B cell (primary cell): ENCODE results near the gene NCKAP5L. TPM values are rescaled to one million over a fixed set of nuclear protein-coding genes. Genes with fewer than 3 reads are reported as not detected.

Source experiments
- ATAC-seq: fragments of 200-7000 bp; cut with Tn5 transposase; one replicate; pipeline ENCODE4 v1.10.0; 2021; ENCODE audit warnings: low read depth, mild to moderate bottlenecking, moderate number of reproducible peaks, moderate library complexity
- CTCF ChIA-PET: fragments of 350-600 bp; sonication (Branson Sonifier 250); formaldehyde crosslinking; loops from one replicate; lab custom pipeline; 2021; ENCODE audit warnings: antibody characterized with exemption, inconsistent platforms; lab: Charles Lee
- POLR2A ChIA-PET: fragments of 350-600 bp; sonication (Branson Sonifier 250); formaldehyde crosslinking; loops from one replicate; lab custom pipeline; 2021; ENCODE audit warnings: antibody characterized with exemption; lab: Charles Lee
- DNase-seq: peaks from one replicate; pipeline ENCODE4 v3.0.0; 2013
- H2AFZ ChIP-seq: 2 replicates; pipeline ENCODE4 v1.6.1; 2012; ENCODE audit warnings: mild to moderate bottlenecking, low read depth, low read length; ENCODE audit not compliant: insufficient read depth, poor library complexity, severe bottlenecking
- H3K27ac ChIP-seq, 2 donors: 1 replicate in 1 of 2; 2 replicates in 1 of 2; pipeline ENCODE4 v1.5.1; 2012 to 2013; ENCODE audit warnings: low read length in 2 of 2, mild to moderate bottlenecking in 2 of 2, moderate library complexity in 1 of 2
- H3K27me3 ChIP-seq, 4 experiments: fragments of 200-600 bp in 1 of 4; sonication (generic) in 1 of 4; replicated peaks in 1 of 4; 1 replicate in 2 of 4; 2 replicates in 2 of 4; pipeline versions ENCODE4 v1.6.1 to v1.7.0; 2013 to 2016; ENCODE audit warnings: low read length in 3 of 4, mild to moderate bottlenecking in 2 of 4, mixed read lengths in 1 of 4, moderate library complexity in 1 of 4; ENCODE audit not compliant: insufficient read depth in 4 of 4, control insufficient read depth in 3 of 4; ENCODE audit errors: control extremely low read depth in 1 of 4
- H3K36me3 ChIP-seq, 2 experiments: replicated peaks in 1 of 2; 1 replicate in 1 of 2; 2 replicates in 1 of 2; pipeline versions ENCODE4 v1.6.1 to v1.7.1; 2013; ENCODE audit warnings: low read length in 1 of 2; ENCODE audit not compliant: insufficient read depth in 2 of 2, control insufficient read depth in 1 of 2; ENCODE audit errors: control extremely low read depth in 1 of 2, extremely low read depth in 1 of 2
- H3K4me1 ChIP-seq, 2 donors: fragments of 200-600 bp in 1 of 2; sonication (generic) in 1 of 2; 1 replicate in 1 of 2; 2 replicates in 1 of 2; pipeline versions ENCODE4 v1.5.1 to v1.6.1; 2013 to 2017; ENCODE audit warnings: low read length in 2 of 2; ENCODE audit not compliant: control insufficient read depth in 2 of 2, insufficient read depth in 2 of 2
- H3K4me2 ChIP-seq: replicated peaks from 2 replicates; pipeline ENCODE3; 2012; ENCODE audit warnings: mild to moderate bottlenecking, low read depth, low read length; ENCODE audit not compliant: poor library complexity, severe bottlenecking
- H3K4me3 ChIP-seq, 5 experiments: fragments of 200-600 bp in 1 of 5; sonication (generic) in 1 of 5; 1 replicate in 3 of 5; 2 replicates in 2 of 5; pipeline versions ENCODE4 v1.5.1 to v1.7.0; 2011 to 2016; ENCODE audit warnings: low read length in 4 of 5, mild to moderate bottlenecking in 4 of 5, low read depth in 2 of 5, control low read depth in 1 of 5, moderate library complexity in 1 of 5; ENCODE audit not compliant: insufficient read depth in 1 of 5; ENCODE audit errors: control extremely low read depth in 1 of 5, extremely low read depth in 1 of 5
- H3K79me2 ChIP-seq: fragments of 200-600 bp; sonication (generic); one replicate; pipeline ENCODE4 v1.6.0; 2016; ENCODE audit warnings: low read length; ENCODE audit not compliant: control insufficient read depth, insufficient read depth
- H3K9ac ChIP-seq: fragments of 200-600 bp; sonication (generic); 2 replicates; pipeline ENCODE4 v1.6.1; 2017; ENCODE audit warnings: mild to moderate bottlenecking, low read length, moderate library complexity
- H3K9me3 ChIP-seq, 3 donors: one replicate each; pipeline versions ENCODE4 v1.6.1 to v1.7.1; 2013; ENCODE audit warnings: low read length in 2 of 3; ENCODE audit not compliant: control insufficient read depth in 2 of 3, insufficient read depth in 1 of 3; ENCODE audit errors: control extremely low read depth in 1 of 3
- H4K20me1 ChIP-seq: 2 replicates; pipeline ENCODE4 v1.6.0; 2012; ENCODE audit warnings: mild to moderate bottlenecking, low read length; ENCODE audit not compliant: insufficient read depth, control insufficient read depth, poor library complexity, severe bottlenecking
- H3K27ac Mint-ChIP-seq: one replicate; pipeline ENCODE4 v1.8.0; 2021; ENCODE audit warnings: mixed read lengths
- H3K27me3 Mint-ChIP-seq: one replicate; pipeline ENCODE4 v1.8.0; 2021; ENCODE audit warnings: mixed read lengths
- H3K4me1 Mint-ChIP-seq: one replicate; pipeline ENCODE4 v1.8.0; 2021; ENCODE audit warnings: mixed read lengths
- H3K4me3 Mint-ChIP-seq: one replicate; pipeline ENCODE4 v1.8.0; 2021; ENCODE audit warnings: mixed read lengths
- H3K9me3 Mint-ChIP-seq: one replicate; pipeline ENCODE4 v1.8.0; 2022; ENCODE audit warnings: mixed read lengths; ENCODE audit not compliant: insufficient read depth
- EZH2 ChIP-seq: IDR thresholded peaks from 2 replicates; pipeline ENCODE4 v1.6.1; 2012; ENCODE audit warnings: borderline replicate concordance, low read depth, mild to moderate bottlenecking, moderate library complexity, low read length; ENCODE audit not compliant: insufficient read depth, poor library complexity, severe bottlenecking
- WGBS: methylation state at CpG from one replicate; pipeline ENCODE4 v1.1.5; 2013; ENCODE audit warnings: missing lambda C conversion rate; ENCODE audit not compliant: insufficient coverage; 5-methylcytosine and 5-hydroxymethylcytosine counted together
- intact Hi-C: fragments of 100-400 bp; cut with micrococcal nuclease; formaldehyde crosslinking; loops from one replicate; pipeline ENCODE4 v1.10.0; 2022
- polyA plus RNA-seq: library from polyadenylated mRNA; depleted of rRNA; stranded (reverse); fragments of >200 nt; gene quantifications from 2 replicates; pipeline ENCODE4 v1.2.3, GENCODE V29; 2012
- total RNA-seq, 2 donors: library from RNA; stranded (reverse); fragments of 120-200 nt in 1 of 2; gene quantifications; 1 replicate in 1 of 2; 2 replicates in 1 of 2; pipeline versions ENCODE4 v1.2.3 to v1.2.4, GENCODE V29; 2013 to 2022
- TF ChIP-seq, protein P1 (sequence below): fragments of 200-600 bp; IDR thresholded peaks from one replicate; pipeline ENCODE4 v1.8.0; 2022; ENCODE audit warnings: antibody characterized with exemption, mild to moderate bottlenecking

Gene NCKAP5L
- total and polyA plus RNA-seq, 2 donors (not counting 1 experiment from before 2014, with no cell fraction given), result 3.2 to 13.2 TPM

DNA sequence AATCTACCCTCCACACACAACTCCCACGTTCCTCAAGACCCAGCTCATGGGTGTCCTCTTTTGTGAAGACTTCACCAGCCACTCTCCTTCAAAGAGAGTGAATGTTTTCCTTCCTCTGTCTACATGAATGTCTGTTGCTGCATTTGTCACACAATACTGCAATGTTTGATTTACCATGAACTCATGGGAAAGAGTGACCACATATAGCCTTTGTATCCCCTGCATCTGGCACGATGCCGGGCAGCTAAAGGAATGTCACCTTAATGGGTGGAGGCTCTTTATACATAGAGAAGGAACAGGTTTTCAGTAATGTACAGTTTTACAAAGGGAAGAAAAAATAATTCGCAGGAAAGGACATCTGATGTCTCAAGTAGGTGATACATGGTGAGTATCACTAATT, 26.8 kb upstream of the NCKAP5L start:
- H3K79me2 ChIP-seq, result no peaks in the 10 kb centered on the region
- H3K9me3 Mint-ChIP-seq, result no peaks in the 10 kb centered on the region
- no peak for DNase-seq
- no peak overlapping the region for H2AFZ ChIP-seq
- TF ChIP-seq, protein P1, sequence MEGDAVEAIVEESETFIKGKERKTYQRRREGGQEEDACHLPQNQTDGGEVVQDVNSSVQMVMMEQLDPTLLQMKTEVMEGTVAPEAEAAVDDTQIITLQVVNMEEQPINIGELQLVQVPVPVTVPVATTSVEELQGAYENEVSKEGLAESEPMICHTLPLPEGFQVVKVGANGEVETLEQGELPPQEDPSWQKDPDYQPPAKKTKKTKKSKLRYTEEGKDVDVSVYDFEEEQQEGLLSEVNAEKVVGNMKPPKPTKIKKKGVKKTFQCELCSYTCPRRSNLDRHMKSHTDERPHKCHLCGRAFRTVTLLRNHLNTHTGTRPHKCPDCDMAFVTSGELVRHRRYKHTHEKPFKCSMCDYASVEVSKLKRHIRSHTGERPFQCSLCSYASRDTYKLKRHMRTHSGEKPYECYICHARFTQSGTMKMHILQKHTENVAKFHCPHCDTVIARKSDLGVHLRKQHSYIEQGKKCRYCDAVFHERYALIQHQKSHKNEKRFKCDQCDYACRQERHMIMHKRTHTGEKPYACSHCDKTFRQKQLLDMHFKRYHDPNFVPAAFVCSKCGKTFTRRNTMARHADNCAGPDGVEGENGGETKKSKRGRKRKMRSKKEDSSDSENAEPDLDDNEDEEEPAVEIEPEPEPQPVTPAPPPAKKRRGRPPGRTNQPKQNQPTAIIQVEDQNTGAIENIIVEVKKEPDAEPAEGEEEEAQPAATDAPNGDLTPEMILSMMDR, result no peak
- TF ChIP-seq EZH2, result no peak
- CTCF ChIA-PET, result interaction anchor here (1.2 to 3.4 kb wide), 2 partner anchors 12 to 90 kb away, joined by 3 to 14 read pairs; no protein-coding TSS in a partner anchor
- no peaks in the 10 kb centered on the region for H3K36me3 ChIP-seq
- 100% methylated on average over 3 of the region's 4 CpGs for WGBS
- no peak overlapping the region for H3K4me3 ChIP-seq
- H3K9me3 ChIP-seq, result peaks cover 0 to 4% (median 0%) of the 10 kb centered on the region in 3 donors
- H3K27ac Mint-ChIP-seq, result no peak overlapping the region
- peaks cover 0 to 2% (median 0%) of the 10 kb centered on the region in 4 experiments for H3K27me3 ChIP-seq
- no peaks in the 10 kb centered on the region for H3K4me1 ChIP-seq
- H3K9ac ChIP-seq, result no peak overlapping the region
- POLR2A ChIA-PET, result no interaction called here
- H3K4me3 Mint-ChIP-seq, result no peak overlapping the region
- ATAC-seq, result no peak
- H4K20me1 ChIP-seq, result no peaks in the 10 kb centered on the region
- no peak overlapping the region for H3K27ac ChIP-seq
- no peaks in the 10 kb centered on the region for H3K4me1 Mint-ChIP-seq
- intact Hi-C loops, result no loop called here
- H3K4me2 ChIP-seq, result no peak overlapping the region
- peaks cover 42% of the 10 kb centered on the region for H3K27me3 Mint-ChIP-seq

DNA sequence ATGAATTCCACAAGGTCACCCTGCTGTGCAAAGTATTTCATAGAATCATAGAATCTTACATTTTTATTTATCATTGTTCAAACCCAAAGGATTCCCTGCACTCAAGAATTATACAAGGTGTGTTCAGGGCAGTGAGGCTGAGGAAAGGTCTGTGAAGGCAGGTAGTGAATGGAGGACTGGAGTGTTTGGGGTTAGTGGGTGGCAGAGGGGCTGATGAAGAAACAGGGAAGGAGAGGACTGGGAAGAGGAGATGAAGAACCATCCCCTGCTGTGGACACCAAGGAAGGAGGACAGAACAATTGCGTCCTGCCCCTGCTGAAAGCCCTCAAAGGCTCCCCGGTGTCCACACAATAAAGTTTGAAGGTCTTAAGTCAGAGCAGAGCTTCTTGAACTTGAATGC, 25.5 kb upstream of the NCKAP5L start:
- H3K27ac Mint-ChIP-seq, result no peak overlapping the region
- no peak overlapping the region for H3K4me3 ChIP-seq
- no peaks in the 10 kb centered on the region for H3K9me3 Mint-ChIP-seq
- peaks cover 0 to 8% (median under 1%) of the 10 kb centered on the region in 4 experiments for H3K27me3 ChIP-seq
- H3K4me1 ChIP-seq, result no peaks in the 10 kb centered on the region
- TF ChIP-seq, protein P1, result no peak
- TF ChIP-seq EZH2, result no peak
- H4K20me1 ChIP-seq, result no peaks in the 10 kb centered on the region
- H3K4me3 Mint-ChIP-seq, result no peak overlapping the region
- 100% methylated on average over 2 of the region's 2 CpGs for WGBS
- H3K27me3 Mint-ChIP-seq, result peaks cover 41% of the 10 kb centered on the region
- no peaks in the 10 kb centered on the region for H3K79me2 ChIP-seq
- H3K27ac ChIP-seq, result no peak overlapping the region
- no peaks in the 10 kb centered on the region for H3K4me1 Mint-ChIP-seq
- ATAC-seq (no peak), DNase-seq (no peak)
- CTCF ChIA-PET, result no interaction called here
- no peak overlapping the region for H2AFZ ChIP-seq
- intact Hi-C loops, result no loop called here
- no peak overlapping the region for H3K9ac ChIP-seq
- no peaks in the 10 kb centered on the region for H3K36me3 ChIP-seq
- H3K4me2 ChIP-seq, result no peak overlapping the region
- POLR2A ChIA-PET, result no interaction called here
- peaks cover 0 to 4% (median 0%) of the 10 kb centered on the region in 3 donors for H3K9me3 ChIP-seq
